Ishikawa (cell line): ENCODE data around the gene NR1H4.

Experiments used
- CEBPB ChIP-seq: IDR thresholded peaks from 2 replicates; pipeline ENCODE4 v1.6.1; 2012
- CREB1 ChIP-seq: IDR thresholded peaks from 2 replicates; pipeline ENCODE4 v1.6.1; 2012; ENCODE audit warnings: low read depth
- EGR1 ChIP-seq: IDR thresholded peaks from 2 replicates; pipeline ENCODE4 v1.6.1; 2012
- EP300 ChIP-seq: IDR thresholded peaks from 2 replicates; pipeline ENCODE4 v1.6.1; 2012; ENCODE audit warnings: borderline replicate concordance
- FOXM1 ChIP-seq: IDR thresholded peaks from 2 replicates; pipeline ENCODE4 v1.6.1; 2012; ENCODE audit warnings: low read depth, borderline replicate concordance
- NFIC ChIP-seq: IDR thresholded peaks from 2 replicates; pipeline ENCODE4 v1.6.1; 2012
- RAD21 ChIP-seq: IDR thresholded peaks from 2 replicates; pipeline ENCODE4 v1.6.1; 2012; ENCODE audit warnings: low read depth
- REST ChIP-seq: IDR thresholded peaks from 2 replicates; pipeline ENCODE4 v1.6.1; 2012; ENCODE audit warnings: low read depth, mild to moderate bottlenecking
- TAF1 ChIP-seq: IDR thresholded peaks from 2 replicates; pipeline ENCODE4 v1.6.1; 2012; ENCODE audit warnings: low read depth, mild to moderate bottlenecking
- TCF12 ChIP-seq: IDR thresholded peaks from 2 replicates; pipeline ENCODE4 v1.6.1; 2012; ENCODE audit warnings: low read depth
- TEAD4 ChIP-seq: IDR thresholded peaks from 2 replicates; pipeline ENCODE4 v1.6.1; 2012
- YY1 ChIP-seq: IDR thresholded peaks from 2 replicates; pipeline ENCODE4 v1.6.1; 2012; ENCODE audit warnings: low read depth
- ZBTB7A ChIP-seq: IDR thresholded peaks from 2 replicates; pipeline ENCODE4 v1.6.1; 2012; ENCODE audit warnings: low read depth
- TF ChIP-seq, protein P1 (sequence below): IDR thresholded peaks from 2 replicates; pipeline ENCODE4 v1.6.1; 2012
- TF ChIP-seq, protein P2 (sequence below): IDR thresholded peaks from 2 replicates; pipeline ENCODE4 v1.6.1; 2012

The NR1H4 gene

DNA sequence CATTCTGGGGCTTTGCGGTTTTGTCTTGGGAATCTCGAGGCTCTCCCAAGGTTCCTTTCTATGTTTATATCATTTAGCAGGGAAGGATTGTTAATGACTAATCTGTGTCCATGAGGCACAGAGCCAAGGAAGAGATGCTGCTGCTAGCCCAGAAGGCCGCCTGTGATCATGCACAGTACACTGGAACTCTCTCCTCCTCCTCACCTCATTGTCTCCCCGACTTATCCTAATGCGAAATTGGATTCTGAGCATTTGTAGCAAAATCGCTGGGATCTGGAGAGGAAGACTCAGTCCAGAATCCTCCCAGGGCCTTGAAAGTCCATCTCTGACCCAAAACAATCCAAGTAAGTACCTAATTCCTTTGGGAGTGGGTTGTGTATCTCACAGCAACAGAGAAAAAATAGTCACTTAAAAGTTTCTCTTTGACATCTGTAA, at the start of gene NR1H4:
Gene NR1H4, plus strand, starts transcription at position 151 of the 435 bp plus-strand sequence. CDS start 19,458 bp downstream, outside the sequence.
- TF ChIP-seq, protein P1, sequence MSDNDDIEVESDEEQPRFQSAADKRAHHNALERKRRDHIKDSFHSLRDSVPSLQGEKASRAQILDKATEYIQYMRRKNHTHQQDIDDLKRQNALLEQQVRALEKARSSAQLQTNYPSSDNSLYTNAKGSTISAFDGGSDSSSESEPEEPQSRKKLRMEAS, result no peak
- no peak for TF ChIP-seq REST
- TF ChIP-seq EGR1, result no peak
- no peak for TF ChIP-seq YY1
- TF ChIP-seq CREB1, result no peak
- TF ChIP-seq NFIC, result no peak
- TF ChIP-seq ZBTB7A, result no peak
- no peak for TF ChIP-seq FOXM1
- TF ChIP-seq RAD21, result no peak
- no peak for TF ChIP-seq TAF1
- no peak for TF ChIP-seq EP300
- TF ChIP-seq CEBPB, result no peak
- TF ChIP-seq, protein P2, sequence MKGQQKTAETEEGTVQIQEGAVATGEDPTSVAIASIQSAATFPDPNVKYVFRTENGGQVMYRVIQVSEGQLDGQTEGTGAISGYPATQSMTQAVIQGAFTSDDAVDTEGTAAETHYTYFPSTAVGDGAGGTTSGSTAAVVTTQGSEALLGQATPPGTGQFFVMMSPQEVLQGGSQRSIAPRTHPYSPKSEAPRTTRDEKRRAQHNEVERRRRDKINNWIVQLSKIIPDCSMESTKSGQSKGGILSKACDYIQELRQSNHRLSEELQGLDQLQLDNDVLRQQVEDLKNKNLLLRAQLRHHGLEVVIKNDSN, result no peak
- TF ChIP-seq TEAD4, result no peak
- TF ChIP-seq TCF12, result no peak

- TF ChIP-seq TCF12 (no peak), FOXM1 (no peak), EP300 (no peak), CEBPB (no peak), REST (no peak), NFIC (no peak), ZBTB7A (no peak), TEAD4 (no peak), YY1 (no peak), TAF1 (no peak), CREB1 (no peak), RAD21 (no peak), EGR1 (no peak)
- TF ChIP-seq, protein P1, result no peak
- TF ChIP-seq, protein P2, result no peak
Observed at GRCh38 chr12:100426145-100426544, 47.5 kb upstream of the NR1H4 start.

DNA sequence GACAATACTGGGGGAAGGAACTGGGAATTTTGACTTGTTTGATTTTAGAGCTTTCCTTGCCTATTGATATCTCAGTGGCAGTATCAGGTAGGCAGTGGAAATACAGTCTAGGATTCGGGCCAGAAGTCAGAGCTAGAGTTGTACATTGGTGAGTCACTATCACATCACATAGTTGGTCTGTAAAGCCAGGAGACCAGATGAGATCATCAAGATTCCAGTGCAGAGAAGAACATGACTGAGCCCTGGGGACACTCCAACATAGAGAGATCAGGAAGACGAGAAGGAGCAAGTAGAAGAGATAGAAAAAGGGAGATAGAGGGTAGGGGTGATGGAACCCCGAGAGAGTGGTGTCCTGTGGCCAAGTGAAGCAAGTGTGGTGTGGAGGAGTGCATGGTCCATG, 46.6 kb upstream of the NR1H4 start:
- TF ChIP-seq CREB1 (no peak), YY1 (no peak), TCF12 (no peak), RAD21 (no peak), CEBPB (no peak), EP300 (no peak), FOXM1 (no peak), TEAD4 (no peak), ZBTB7A (no peak)
- TF ChIP-seq, protein P2, result no peak
- TF ChIP-seq, protein P1, result no peak

DNA sequence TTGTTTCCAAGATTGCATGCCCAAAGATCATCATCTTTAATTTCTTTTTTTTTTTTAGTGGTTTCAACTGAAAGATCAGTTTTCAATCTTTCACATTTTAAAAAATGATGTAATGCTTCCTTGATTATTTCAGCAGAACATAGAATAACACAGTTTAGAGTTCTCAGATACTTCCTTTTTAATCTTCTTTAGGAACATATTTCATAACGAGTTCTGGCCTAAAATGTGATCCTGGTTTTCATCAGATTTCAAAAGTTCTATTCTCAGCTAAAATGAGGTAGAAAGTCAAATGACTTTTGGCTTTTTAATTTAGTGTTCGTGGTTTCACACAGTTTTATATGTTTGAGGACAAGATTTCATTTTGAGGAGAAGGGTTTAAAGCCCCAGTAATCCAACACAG, 40.0 kb upstream of the NR1H4 start:
- TF ChIP-seq TEAD4, result no peak
- no peak for TF ChIP-seq CEBPB
- TF ChIP-seq TCF12, result no peak
- TF ChIP-seq EGR1, result no peak
- no peak for TF ChIP-seq YY1
- no peak for TF ChIP-seq NFIC
- TF ChIP-seq ZBTB7A, result no peak
- TF ChIP-seq RAD21, result no peak
- TF ChIP-seq, protein P2, result no peak
- no peak for TF ChIP-seq CREB1
- TF ChIP-seq, protein P1, result no peak
- TF ChIP-seq TAF1, result no peak
- TF ChIP-seq FOXM1, result no peak
